HFFc6 (cell line): ENCODE data around the gene HERC6. TPM values are rescaled to one million over a fixed set of nuclear protein-coding genes. Genes with fewer than 3 reads are reported as not detected.

ENCODE experiments used
- DNase-seq: peaks from one replicate; pipeline ENCODE4 v3.0.0-alpha.2; 2018
- H3K27ac Mint-ChIP-seq: 2 replicates; pipeline ENCODE4 v1.8.0; 2020; ENCODE audit warnings: mild to moderate bottlenecking, mixed read lengths
- H3K27me3 Mint-ChIP-seq: 2 replicates; pipeline ENCODE4 v1.8.0; 2021; ENCODE audit warnings: mild to moderate bottlenecking, moderate library complexity, mixed read lengths; ENCODE audit not compliant: insufficient read depth
- H3K36me3 Mint-ChIP-seq: 2 replicates; pipeline ENCODE4 v1.8.0; 2021; ENCODE audit warnings: low read depth, mixed read lengths
- H3K4me1 Mint-ChIP-seq: 2 replicates; pipeline ENCODE4 v1.8.0; 2020; ENCODE audit warnings: low read depth, mixed read lengths
- H3K4me3 Mint-ChIP-seq: 2 replicates; pipeline ENCODE4 v1.8.0; 2020; ENCODE audit warnings: mild to moderate bottlenecking, moderate library complexity, mixed read lengths
- H3K9me3 Mint-ChIP-seq: 2 replicates; pipeline ENCODE4 v1.8.0; 2020; ENCODE audit warnings: mild to moderate bottlenecking, mixed read lengths
- total RNA-seq, 6 experiments: library from RNA; stranded (reverse); fragmentation: NEBNext Ultra II Directional; extraction: Animal tissue kit (Norgen Biotek cat#: 25700); gene quantifications; 2 replicates in 1 of 6; 3 replicates in 5 of 6; pipeline ENCODE4 v1.2.3, GENCODE V29; 2021
- TF ChIP-seq, protein P1 (sequence below): fragments of 200-600 bp; sonication (generic); IDR thresholded peaks from 2 replicates; pipeline ENCODE4 v1.5.0; 2021; ENCODE audit warnings: antibody characterized with exemption, mild to moderate bottlenecking

Gene HERC6
- total RNA-seq, 6 experiments from 2014 or later, result 0.33 to 1.1 (median 0.55) TPM

DNA sequence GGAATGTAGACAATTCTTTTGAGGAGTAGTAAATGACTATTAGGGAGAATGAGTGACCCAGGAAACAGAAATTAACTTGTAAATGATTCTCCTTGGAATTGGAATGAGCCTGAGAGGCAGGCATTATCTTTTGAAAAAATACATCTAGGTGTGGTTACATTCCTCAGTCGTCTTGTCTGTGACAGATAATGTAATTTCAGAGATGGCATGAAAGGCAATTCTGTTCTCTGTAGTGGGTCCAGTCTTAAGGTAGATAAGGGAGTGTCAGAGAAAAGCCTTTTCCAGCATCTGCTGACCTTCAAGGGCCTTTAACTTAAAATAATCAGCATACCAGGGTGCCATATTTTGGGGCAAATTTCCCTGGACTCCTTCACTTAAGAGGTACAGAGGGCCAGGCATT, 35.1 kb downstream of the HERC6 start:
- no peak for DNase-seq
- H3K27me3 Mint-ChIP-seq, result peaks cover 9% of the 10 kb centered on the region
- H3K36me3 Mint-ChIP-seq, result no peaks in the 10 kb centered on the region
- no peaks in the 10 kb centered on the region for H3K9me3 Mint-ChIP-seq
- no peak overlapping the region for H3K27ac Mint-ChIP-seq
- no peak overlapping the region; the same call in 1 of the 2 replicates for H3K4me3 Mint-ChIP-seq
- H3K4me1 Mint-ChIP-seq, result peaks cover 10% of the 10 kb centered on the region; the same call in 1 of the 2 replicates
- TF ChIP-seq, protein P1, sequence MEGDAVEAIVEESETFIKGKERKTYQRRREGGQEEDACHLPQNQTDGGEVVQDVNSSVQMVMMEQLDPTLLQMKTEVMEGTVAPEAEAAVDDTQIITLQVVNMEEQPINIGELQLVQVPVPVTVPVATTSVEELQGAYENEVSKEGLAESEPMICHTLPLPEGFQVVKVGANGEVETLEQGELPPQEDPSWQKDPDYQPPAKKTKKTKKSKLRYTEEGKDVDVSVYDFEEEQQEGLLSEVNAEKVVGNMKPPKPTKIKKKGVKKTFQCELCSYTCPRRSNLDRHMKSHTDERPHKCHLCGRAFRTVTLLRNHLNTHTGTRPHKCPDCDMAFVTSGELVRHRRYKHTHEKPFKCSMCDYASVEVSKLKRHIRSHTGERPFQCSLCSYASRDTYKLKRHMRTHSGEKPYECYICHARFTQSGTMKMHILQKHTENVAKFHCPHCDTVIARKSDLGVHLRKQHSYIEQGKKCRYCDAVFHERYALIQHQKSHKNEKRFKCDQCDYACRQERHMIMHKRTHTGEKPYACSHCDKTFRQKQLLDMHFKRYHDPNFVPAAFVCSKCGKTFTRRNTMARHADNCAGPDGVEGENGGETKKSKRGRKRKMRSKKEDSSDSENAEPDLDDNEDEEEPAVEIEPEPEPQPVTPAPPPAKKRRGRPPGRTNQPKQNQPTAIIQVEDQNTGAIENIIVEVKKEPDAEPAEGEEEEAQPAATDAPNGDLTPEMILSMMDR, result no peak

DNA sequence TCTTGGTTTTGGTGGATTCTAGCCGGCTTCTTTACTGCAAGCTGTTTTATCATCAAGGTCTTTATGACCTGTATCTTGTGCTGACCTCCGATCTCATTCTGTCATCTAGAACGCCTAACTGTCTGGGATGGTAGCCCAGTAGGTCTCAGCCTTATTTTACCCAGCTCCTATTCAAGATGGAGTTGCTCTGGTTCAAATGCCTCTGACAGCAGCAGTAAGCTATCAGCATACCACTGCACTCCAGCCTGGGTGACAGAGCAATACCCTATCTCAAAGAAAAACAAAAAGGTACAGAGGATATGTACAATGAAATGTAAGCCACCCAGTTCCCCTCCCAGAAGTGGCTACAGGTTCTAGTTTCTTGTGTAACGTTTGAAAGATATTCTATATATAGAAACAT, 36.1 kb downstream of the HERC6 start:
- peaks cover 10% of the 10 kb centered on the region; the same call in 1 of the 2 replicates for H3K4me1 Mint-ChIP-seq
- TF ChIP-seq, protein P1, result no peak
- peaks cover 8% of the 10 kb centered on the region for H3K27me3 Mint-ChIP-seq
- H3K9me3 Mint-ChIP-seq, result no peaks in the 10 kb centered on the region
- no peak for DNase-seq
- peak overlapping the region; percentile 51 for H3K4me3 Mint-ChIP-seq
- no peaks in the 10 kb centered on the region for H3K36me3 Mint-ChIP-seq
- no peak overlapping the region for H3K27ac Mint-ChIP-seq

DNA sequence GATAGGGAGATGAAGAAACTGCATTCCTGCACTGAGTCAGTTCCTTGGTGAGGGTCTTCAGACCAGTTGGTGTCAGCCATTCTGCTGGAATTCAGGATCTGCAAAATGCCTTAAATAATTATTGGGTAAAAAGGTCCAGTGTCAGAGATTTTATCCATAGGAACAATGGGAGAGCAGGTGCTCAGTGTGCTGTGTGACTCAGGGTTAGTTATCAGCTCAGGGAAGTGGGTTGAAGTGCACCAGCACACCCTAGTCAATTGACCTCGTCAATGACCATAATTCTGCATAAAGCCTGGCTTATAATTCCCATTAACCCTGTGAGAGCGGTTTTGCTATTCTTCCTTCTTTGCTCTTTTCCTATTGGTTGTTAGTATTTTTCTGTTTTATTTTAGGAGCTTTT, 37.3 kb downstream of the HERC6 start:
- Mint-ChIP-seq H3K27me3 (peaks cover 6% of the 10 kb centered on the region; the same call in 1 of the 2 replicates), H3K4me3 (no peak overlapping the region), H3K4me1 (peaks cover 10% of the 10 kb centered on the region; the same call in 1 of the 2 replicates), H3K9me3 (no peaks in the 10 kb centered on the region), H3K36me3 (no peaks in the 10 kb centered on the region), H3K27ac (no peak overlapping the region)
- no peak for DNase-seq
- TF ChIP-seq, protein P1, result no peak

DNA sequence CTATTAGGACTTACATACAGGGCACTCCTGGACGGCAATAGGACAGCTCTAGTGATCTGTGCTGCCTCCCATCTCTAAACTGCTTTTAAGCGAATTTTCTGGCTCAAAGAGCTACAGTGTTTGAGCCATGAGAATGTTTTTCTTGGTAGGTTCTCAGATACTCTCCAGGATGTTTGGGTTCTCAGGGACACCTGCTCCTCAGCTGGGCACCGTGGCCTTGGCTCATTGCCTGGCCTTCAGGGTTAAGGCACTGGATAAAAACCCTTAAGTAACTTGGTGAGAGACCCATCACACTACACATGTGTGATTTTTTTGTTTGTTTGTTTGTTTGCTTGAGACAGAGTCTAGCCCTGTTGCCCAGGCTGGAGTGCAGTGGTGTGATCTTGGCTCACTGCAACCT, 39.8 kb downstream of the HERC6 start:
- H3K27me3 Mint-ChIP-seq, result peaks cover 13% of the 10 kb centered on the region
- no peak overlapping the region for H3K4me3 Mint-ChIP-seq
- TF ChIP-seq, protein P1, result no peak
- peaks cover 10% of the 10 kb centered on the region; the same call in 1 of the 2 replicates for H3K4me1 Mint-ChIP-seq
- no peak overlapping the region for H3K27ac Mint-ChIP-seq
- H3K9me3 Mint-ChIP-seq, result no peaks in the 10 kb centered on the region
- H3K36me3 Mint-ChIP-seq, result no peaks in the 10 kb centered on the region
- DNase-seq, result no peak

DNA sequence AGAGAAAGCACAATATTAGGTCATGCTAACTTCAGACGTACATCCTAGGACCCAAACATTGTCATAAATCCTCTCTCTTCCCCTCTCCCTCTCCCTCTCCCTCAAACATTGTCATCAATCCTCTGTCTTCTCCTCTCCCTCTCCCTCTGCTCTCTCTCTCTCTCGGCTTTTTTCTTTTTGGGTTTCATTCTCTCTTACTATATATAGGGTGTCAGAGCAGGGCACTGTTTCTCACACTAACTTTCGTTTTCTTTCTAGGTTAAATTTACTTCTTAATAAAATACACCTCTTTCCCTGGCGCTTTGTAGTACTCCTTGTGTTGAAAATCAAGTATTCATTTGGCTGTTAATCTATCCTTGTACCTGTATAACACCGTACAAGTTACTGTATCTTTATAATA, 41.2 kb downstream of the HERC6 start:
- peak overlapping the region; percentile 1; the same call in 1 of the 2 replicates for H3K4me3 Mint-ChIP-seq
- no peak for DNase-seq
- no peaks in the 10 kb centered on the region for H3K36me3 Mint-ChIP-seq
- H3K27ac Mint-ChIP-seq, result no peak overlapping the region
- TF ChIP-seq, protein P1, result no peak
- no peaks in the 10 kb centered on the region for H3K9me3 Mint-ChIP-seq
- peaks cover 14% of the 10 kb centered on the region for H3K27me3 Mint-ChIP-seq
- H3K4me1 Mint-ChIP-seq, result peaks cover under 1% of the 10 kb centered on the region; the same call in 1 of the 2 replicates

DNA sequence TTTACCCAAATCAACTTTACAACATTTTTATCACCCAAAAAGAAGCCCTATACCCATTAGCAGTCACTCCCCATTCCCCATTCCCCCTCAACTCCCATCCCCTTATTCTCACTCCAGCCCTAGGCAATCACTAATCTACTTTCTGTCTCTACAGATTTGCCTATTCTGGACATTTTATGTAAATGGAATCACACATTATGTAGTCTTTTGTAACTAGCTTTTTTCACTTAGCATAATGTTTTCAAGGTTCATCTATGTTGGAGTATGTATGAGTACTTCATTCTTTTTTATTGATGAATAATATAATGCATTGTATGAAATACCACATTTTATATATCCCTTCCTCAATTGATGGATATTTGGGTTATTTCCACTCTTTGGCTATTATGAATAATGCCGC, 42.2 kb downstream of the HERC6 start:
- no peaks in the 10 kb centered on the region for H3K36me3 Mint-ChIP-seq
- TF ChIP-seq, protein P1, result no peak
- no peaks in the 10 kb centered on the region for H3K4me1 Mint-ChIP-seq
- no peak overlapping the region for H3K4me3 Mint-ChIP-seq
- peaks cover 14% of the 10 kb centered on the region for H3K27me3 Mint-ChIP-seq
- no peak for DNase-seq
- no peak overlapping the region for H3K27ac Mint-ChIP-seq
- no peaks in the 10 kb centered on the region for H3K9me3 Mint-ChIP-seq
